ENCODE measurements around the gene DMWD.
"Not testable (repeated sequence)": the region's sequence is repeated elsewhere in the genome, so short reads cannot be mapped to it uniquely, and the experiment has no call there.

The DMWD gene

GRCh38 chr19:45799541-45799940 lies 6.9 kb upstream of the DMWD start:
- not testable (repeated sequence) for H3K4me3 ChIP-seq (ENCODE audit: low read depth, low read length); H2AFZ ChIP-seq (ENCODE audit: low read length, unreplicated experiment); H3K79me2 ChIP-seq (ENCODE audit: control insufficient read depth, insufficient read depth, low read length, unreplicated experiment); H3K27ac ChIP-seq (ENCODE audit: low read depth, low read length); H3K36me3 ChIP-seq (ENCODE audit: insufficient read depth, low read length); H3K4me1 ChIP-seq (ENCODE audit: control insufficient read depth, insufficient read depth, low read length, unreplicated experiment); H3K27me3 ChIP-seq (ENCODE audit: insufficient read depth, low read length)

GRCh38 chr19:45798995-45799517 lies 6.4 kb upstream of the DMWD start:
- no peaks in the 10 kb centered on the region for H3K79me2 ChIP-seq (ENCODE audit: control insufficient read depth, insufficient read depth, low read length, unreplicated experiment)
- no peaks in the 10 kb centered on the region for H3K27me3 ChIP-seq (ENCODE audit: insufficient read depth, low read length)
- no peaks in the 10 kb centered on the region for H3K36me3 ChIP-seq (ENCODE audit: insufficient read depth, low read length)
- peaks cover 4% of the 10 kb centered on the region for H3K4me1 ChIP-seq (ENCODE audit: control insufficient read depth, insufficient read depth, low read length, unreplicated experiment)
- H2AFZ ChIP-seq (ENCODE audit: low read length, unreplicated experiment): no peak overlapping the region
- no peak overlapping the region for H3K4me3 ChIP-seq (ENCODE audit: low read depth, low read length)
- H3K27ac ChIP-seq (ENCODE audit: low read depth, low read length): no peak overlapping the region

- Histone ChIP-seq H3K79me2 (ENCODE audit: control insufficient read depth, insufficient read depth, low read length, unreplicated experiment) (peaks cover 19% of the 10 kb centered on the region), H3K4me1 (ENCODE audit: control insufficient read depth, insufficient read depth, low read length, unreplicated experiment) (peaks cover 6% of the 10 kb centered on the region), H3K4me3 (ENCODE audit: low read depth, low read length) (no peak overlapping the region), H3K27ac (ENCODE audit: low read depth, low read length) (no peak overlapping the region), H3K27me3 (ENCODE audit: insufficient read depth, low read length) (no peaks in the 10 kb centered on the region), H2AFZ (ENCODE audit: low read length, unreplicated experiment) (no peak overlapping the region), H3K36me3 (ENCODE audit: insufficient read depth, low read length) (no peaks in the 10 kb centered on the region)
These were observed 2.0 kb upstream of the DMWD start for GRCh38 chr19:45794627-45795026.

- peaks cover 3% of the 10 kb centered on the region; the same call in 1 of the 2 replicates for H3K36me3 ChIP-seq (ENCODE audit: insufficient read depth, low read length)
- H3K4me3 ChIP-seq (ENCODE audit: low read depth, low read length): no peak overlapping the region
- H3K79me2 ChIP-seq (ENCODE audit: control insufficient read depth, insufficient read depth, low read length, unreplicated experiment): peaks cover 19% of the 10 kb centered on the region
- no peaks in the 10 kb centered on the region for H3K27me3 ChIP-seq (ENCODE audit: insufficient read depth, low read length)
- no peak overlapping the region for H2AFZ ChIP-seq (ENCODE audit: low read length, unreplicated experiment)
- H3K27ac ChIP-seq (ENCODE audit: low read depth, low read length): no peak overlapping the region
- peaks cover 6% of the 10 kb centered on the region for H3K4me1 ChIP-seq (ENCODE audit: control insufficient read depth, insufficient read depth, low read length, unreplicated experiment)
These were observed 1.2 kb upstream of the DMWD start for GRCh38 chr19:45793876-45794275.

GRCh38 chr19:45793178-45793564 lies 526 bp upstream of the DMWD start:
- Histone ChIP-seq H3K27ac (ENCODE audit: low read depth, low read length) (peak overlapping the region; percentile 51), H3K36me3 (ENCODE audit: insufficient read depth, low read length) (peaks cover 3% of the 10 kb centered on the region; the same call in 1 of the 2 replicates), H3K27me3 (ENCODE audit: insufficient read depth, low read length) (no peaks in the 10 kb centered on the region), H3K4me1 (ENCODE audit: control insufficient read depth, insufficient read depth, low read length, unreplicated experiment) (peaks cover 6% of the 10 kb centered on the region), H3K79me2 (ENCODE audit: control insufficient read depth, insufficient read depth, low read length, unreplicated experiment) (peaks cover 19% of the 10 kb centered on the region), H2AFZ (ENCODE audit: low read length, unreplicated experiment) (no peak overlapping the region), H3K4me3 (ENCODE audit: low read depth, low read length) (peak overlapping the region; percentile 78; the same call in 1 of the 2 replicates)

- peak overlapping the region; percentile 78 for H3K4me3 ChIP-seq (ENCODE audit: low read depth, low read length)
- peaks cover 6% of the 10 kb centered on the region for H3K4me1 ChIP-seq (ENCODE audit: control insufficient read depth, insufficient read depth, low read length, unreplicated experiment)
- H2AFZ ChIP-seq (ENCODE audit: low read length, unreplicated experiment): no peak overlapping the region
- no peaks in the 10 kb centered on the region for H3K27me3 ChIP-seq (ENCODE audit: insufficient read depth, low read length)
- H3K27ac ChIP-seq (ENCODE audit: low read depth, low read length): peak overlapping the region; percentile 59; the same call in 1 of the 2 replicates
- H3K36me3 ChIP-seq (ENCODE audit: insufficient read depth, low read length): peaks cover 3% of the 10 kb centered on the region; the same call in 1 of the 2 replicates
- H3K79me2 ChIP-seq (ENCODE audit: control insufficient read depth, insufficient read depth, low read length, unreplicated experiment): peaks cover 19% of the 10 kb centered on the region
These were observed 738 bp downstream of the DMWD start for GRCh38 chr19:45791744-45792469.

- peaks cover 19% of the 10 kb centered on the region for H3K79me2 ChIP-seq (ENCODE audit: control insufficient read depth, insufficient read depth, low read length, unreplicated experiment)
- no peak overlapping the region for H2AFZ ChIP-seq (ENCODE audit: low read length, unreplicated experiment)
- peaks cover 3% of the 10 kb centered on the region; the same call in 1 of the 2 replicates for H3K36me3 ChIP-seq (ENCODE audit: insufficient read depth, low read length)
- no peak overlapping the region for H3K27ac ChIP-seq (ENCODE audit: low read depth, low read length)
- peaks cover 6% of the 10 kb centered on the region for H3K4me1 ChIP-seq (ENCODE audit: control insufficient read depth, insufficient read depth, low read length, unreplicated experiment)
- H3K27me3 ChIP-seq (ENCODE audit: insufficient read depth, low read length): no peaks in the 10 kb centered on the region
- H3K4me3 ChIP-seq (ENCODE audit: low read depth, low read length): peak overlapping the region; percentile 78
These were observed 1.7 kb downstream of the DMWD start for GRCh38 chr19:45790942-45791341.

- Histone ChIP-seq H3K27me3 (ENCODE audit: insufficient read depth, low read length) (no peaks in the 10 kb centered on the region), H3K79me2 (ENCODE audit: control insufficient read depth, insufficient read depth, low read length, unreplicated experiment) (peaks cover 19% of the 10 kb centered on the region), H3K4me1 (ENCODE audit: control insufficient read depth, insufficient read depth, low read length, unreplicated experiment) (peaks cover 6% of the 10 kb centered on the region), H3K27ac (ENCODE audit: low read depth, low read length) (no peak overlapping the region), H2AFZ (ENCODE audit: low read length, unreplicated experiment) (no peak overlapping the region), H3K4me3 (ENCODE audit: low read depth, low read length) (no peak overlapping the region), H3K36me3 (ENCODE audit: insufficient read depth, low read length) (peaks cover 3% of the 10 kb centered on the region; the same call in 1 of the 2 replicates)
These were observed 3.4 kb downstream of the DMWD start for GRCh38 chr19:45789035-45789786.

GRCh38 chr19:45786533-45786894 lies 6.1 kb downstream of the DMWD start:
- Histone ChIP-seq H3K36me3 (ENCODE audit: insufficient read depth, low read length) (peaks cover 3% of the 10 kb centered on the region; the same call in 1 of the 2 replicates), H3K4me3 (ENCODE audit: low read depth, low read length) (no peak overlapping the region), H3K4me1 (ENCODE audit: control insufficient read depth, insufficient read depth, low read length, unreplicated experiment) (peaks cover 24% of the 10 kb centered on the region), H3K27ac (ENCODE audit: low read depth, low read length) (no peak overlapping the region), H3K79me2 (ENCODE audit: control insufficient read depth, insufficient read depth, low read length, unreplicated experiment) (peaks cover 9% of the 10 kb centered on the region), H3K27me3 (ENCODE audit: insufficient read depth, low read length) (no peaks in the 10 kb centered on the region), H2AFZ (ENCODE audit: low read length, unreplicated experiment) (no peak overlapping the region)

GRCh38 chr19:45785781-45786532 lies 6.7 kb downstream of the DMWD start:
- H3K79me2 ChIP-seq (ENCODE audit: control insufficient read depth, insufficient read depth, low read length, unreplicated experiment): peaks cover 3% of the 10 kb centered on the region
- peaks cover 29% of the 10 kb centered on the region for H3K4me1 ChIP-seq (ENCODE audit: control insufficient read depth, insufficient read depth, low read length, unreplicated experiment)
- no peaks in the 10 kb centered on the region for H3K27me3 ChIP-seq (ENCODE audit: insufficient read depth, low read length)
- no peak overlapping the region for H3K4me3 ChIP-seq (ENCODE audit: low read depth, low read length)
- peaks cover 3% of the 10 kb centered on the region; the same call in 1 of the 2 replicates for H3K36me3 ChIP-seq (ENCODE audit: insufficient read depth, low read length)
- H2AFZ ChIP-seq (ENCODE audit: low read length, unreplicated experiment): no peak overlapping the region
- H3K27ac ChIP-seq (ENCODE audit: low read depth, low read length): no peak overlapping the region
